ENCODE measurements around the gene LIMS2.

- TF ChIP-seq CTCF (optimal IDR thresholded peaks at IDR 0.05 in 1 of 3, IDR thresholded peaks at IDR 0.05 in 1 of 3, conservative IDR thresholded peaks at IDR 0.05 in 1 of 3; ENCODE audit: extremely low read depth in 1 of 3, insufficient read depth in 2 of 3, low read length in 3 of 3) = no peak
- TF ChIP-seq EZH2 (IDR thresholded peaks at IDR 0.05; ENCODE audit: low read length) = peak; percentile 91
These were observed 805 bp downstream of the LIMS2 start for GRCh38 chr2:127674241-127675209.
